Osteoblast (primary cell): ENCODE data around the gene RNF152. TPM values are rescaled to one million over a fixed set of nuclear protein-coding genes. Genes with fewer than 3 reads are reported as not detected.
A peak's percentile ranks its signal among the peaks of the same experiment; 100 is the strongest.

ENCODE experiments used
- DNase-seq: peaks from one replicate; pipeline ENCODE4 v3.0.0; 2011; ENCODE audit warnings: low spot score, mixed read lengths; ENCODE audit not compliant: insufficient read length; ENCODE audit errors: missing footprints
- H2AFZ ChIP-seq: 2 replicates; pipeline ENCODE4 v1.6.0; 2011; ENCODE audit warnings: mild to moderate bottlenecking, low read length
- H3K27ac ChIP-seq: 2 replicates; pipeline ENCODE4 v1.5.1; 2011; ENCODE audit warnings: mild to moderate bottlenecking, low read depth, low read length, moderate library complexity
- H3K27me3 ChIP-seq: 2 replicates; pipeline ENCODE4 v1.6.0; 2012; ENCODE audit warnings: mild to moderate bottlenecking, control low read depth, inconsistent platforms, low read length, moderate library complexity; ENCODE audit not compliant: insufficient read depth
- H3K36me3 ChIP-seq: 2 replicates; pipeline ENCODE4 v1.5.1; 2011; ENCODE audit warnings: mild to moderate bottlenecking, low read length, control low read depth, moderate library complexity; ENCODE audit not compliant: insufficient read depth
- H3K4me1 ChIP-seq: 2 replicates; pipeline ENCODE4 v1.5.1; 2011; ENCODE audit warnings: mild to moderate bottlenecking, low read length, control low read depth, moderate library complexity; ENCODE audit not compliant: insufficient read depth
- H3K4me2 ChIP-seq: 2 replicates; pipeline ENCODE4 v1.6.0; 2011; ENCODE audit warnings: mild to moderate bottlenecking, low read length; ENCODE audit not compliant: insufficient read depth
- H3K4me3 ChIP-seq: fragments of 200-600 bp; sonication (generic); 3 replicates; pipeline ENCODE4 v1.5.1; 2012; ENCODE audit warnings: mild to moderate bottlenecking, low read length, inconsistent platforms; ENCODE audit not compliant: insufficient read depth
- H3K79me2 ChIP-seq: 2 replicates; pipeline ENCODE4 v1.6.0; 2012; ENCODE audit warnings: mild to moderate bottlenecking, low read length, control low read depth, inconsistent platforms; ENCODE audit not compliant: insufficient read depth
- H3K9me3 ChIP-seq: 2 replicates; pipeline ENCODE4 v1.5.1; 2011; ENCODE audit warnings: low read depth, low read length, control low read depth
- H4K20me1 ChIP-seq: 2 replicates; pipeline ENCODE4 v1.6.0; 2012; ENCODE audit warnings: mild to moderate bottlenecking, low read length, control low read depth; ENCODE audit not compliant: insufficient read depth
- total RNA-seq: library from RNA; depleted of rRNA; stranded (reverse); fragments of >200 nt; gene quantifications from 2 replicates; pipeline ENCODE4 v1.2.3, GENCODE V29; 2012
- TF ChIP-seq, protein P1 (sequence below): IDR thresholded peaks from 2 replicates; pipeline ENCODE4 v1.5.1; 2011; ENCODE audit warnings: mild to moderate bottlenecking, low read depth, low read length, moderate library complexity; ENCODE audit errors: extremely low read depth

Gene RNF152
- total RNA-seq, 1 donor = 3.3 TPM

DNA sequence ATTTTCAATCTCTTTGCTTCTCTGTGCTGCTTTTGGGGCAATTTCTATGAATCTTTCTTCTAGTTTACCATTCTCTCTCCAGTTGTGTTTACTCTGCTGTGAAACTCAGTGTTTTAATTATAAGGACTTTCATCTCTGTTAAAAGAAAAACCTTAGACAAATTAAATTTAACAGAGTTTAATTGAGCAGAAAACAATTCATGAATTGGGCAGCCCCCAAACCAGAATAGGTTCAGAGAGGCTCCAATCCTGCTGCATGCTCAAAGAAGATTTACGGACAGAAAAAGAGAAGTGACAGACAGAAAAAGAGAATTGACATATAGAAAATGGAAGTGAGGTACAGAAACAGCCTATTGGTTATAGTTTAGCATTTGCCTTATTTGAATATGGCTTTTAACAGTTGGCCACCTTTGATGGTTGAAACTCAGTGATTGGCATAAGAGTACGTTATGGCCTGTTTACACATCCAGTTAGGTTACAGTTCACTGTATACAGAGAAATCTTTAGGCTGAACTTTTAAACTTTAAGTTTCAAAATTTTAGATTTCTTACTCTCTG lies 120.4 kb downstream of the RNF152 start:
- TF ChIP-seq, protein P1, sequence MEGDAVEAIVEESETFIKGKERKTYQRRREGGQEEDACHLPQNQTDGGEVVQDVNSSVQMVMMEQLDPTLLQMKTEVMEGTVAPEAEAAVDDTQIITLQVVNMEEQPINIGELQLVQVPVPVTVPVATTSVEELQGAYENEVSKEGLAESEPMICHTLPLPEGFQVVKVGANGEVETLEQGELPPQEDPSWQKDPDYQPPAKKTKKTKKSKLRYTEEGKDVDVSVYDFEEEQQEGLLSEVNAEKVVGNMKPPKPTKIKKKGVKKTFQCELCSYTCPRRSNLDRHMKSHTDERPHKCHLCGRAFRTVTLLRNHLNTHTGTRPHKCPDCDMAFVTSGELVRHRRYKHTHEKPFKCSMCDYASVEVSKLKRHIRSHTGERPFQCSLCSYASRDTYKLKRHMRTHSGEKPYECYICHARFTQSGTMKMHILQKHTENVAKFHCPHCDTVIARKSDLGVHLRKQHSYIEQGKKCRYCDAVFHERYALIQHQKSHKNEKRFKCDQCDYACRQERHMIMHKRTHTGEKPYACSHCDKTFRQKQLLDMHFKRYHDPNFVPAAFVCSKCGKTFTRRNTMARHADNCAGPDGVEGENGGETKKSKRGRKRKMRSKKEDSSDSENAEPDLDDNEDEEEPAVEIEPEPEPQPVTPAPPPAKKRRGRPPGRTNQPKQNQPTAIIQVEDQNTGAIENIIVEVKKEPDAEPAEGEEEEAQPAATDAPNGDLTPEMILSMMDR = no peak

DNA sequence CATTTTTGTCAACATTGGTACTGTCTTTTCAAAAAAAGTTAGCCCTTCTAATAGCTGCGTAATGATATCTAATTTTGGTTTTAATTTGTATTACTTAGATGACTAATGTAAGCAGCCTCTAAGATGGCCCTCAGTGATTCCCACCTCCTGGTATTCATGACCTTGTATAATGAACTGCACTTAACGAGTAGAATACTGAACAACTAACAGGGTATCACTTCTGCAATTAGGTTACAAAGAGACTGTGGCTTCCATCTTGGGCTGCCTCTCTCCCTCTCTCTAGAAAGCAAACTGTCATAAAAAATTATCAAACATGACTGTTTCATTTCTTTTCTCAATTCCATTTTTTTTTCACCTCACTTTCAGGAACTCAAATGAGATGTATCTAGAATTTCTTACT lies 120.9 kb downstream of the RNF152 start:
- H3K79me2 ChIP-seq = no peaks in the 10 kb centered on the region
- no peak overlapping the region for H3K4me2 ChIP-seq
- DNase-seq = no peak
- no peaks in the 10 kb centered on the region for H3K27me3 ChIP-seq
- H4K20me1 ChIP-seq = no peaks in the 10 kb centered on the region
- H2AFZ ChIP-seq = no peak overlapping the region
- H3K4me3 ChIP-seq = no peak overlapping the region
- peaks cover 4% of the 10 kb centered on the region for H3K9me3 ChIP-seq
- H3K36me3 ChIP-seq = no peaks in the 10 kb centered on the region
- no peaks in the 10 kb centered on the region for H3K4me1 ChIP-seq
- TF ChIP-seq, protein P1 = no peak
- H3K27ac ChIP-seq = no peak overlapping the region

More for the DNA sequence above, 120.4 kb downstream of the RNF152 start:
- H3K27me3 ChIP-seq = no peaks in the 10 kb centered on the region
- H3K27ac ChIP-seq = no peak overlapping the region
- no peak overlapping the region for H3K4me2 ChIP-seq
- H3K9me3 ChIP-seq = peaks cover 4% of the 10 kb centered on the region
- H3K4me1 ChIP-seq = no peaks in the 10 kb centered on the region
- no peak for DNase-seq
- H3K4me3 ChIP-seq = no peak overlapping the region
- no peak overlapping the region for H2AFZ ChIP-seq
- no peaks in the 10 kb centered on the region for H3K79me2 ChIP-seq
- no peaks in the 10 kb centered on the region for H3K36me3 ChIP-seq
- no peaks in the 10 kb centered on the region for H4K20me1 ChIP-seq

GRCh38 chr18:61770279-61770678 lies 122.5 kb downstream of the RNF152 start:
- H3K79me2 ChIP-seq = no peaks in the 10 kb centered on the region
- H3K27me3 ChIP-seq = no peaks in the 10 kb centered on the region
- no peak overlapping the region for H3K4me3 ChIP-seq
- DNase-seq = peak; percentile 44
- H3K4me1 ChIP-seq = peaks cover 2% of the 10 kb centered on the region
- TF ChIP-seq, protein P1 = no peak
- H4K20me1 ChIP-seq = no peaks in the 10 kb centered on the region
- no peaks in the 10 kb centered on the region for H3K9me3 ChIP-seq
- H3K36me3 ChIP-seq = no peaks in the 10 kb centered on the region
- H3K27ac ChIP-seq = no peak overlapping the region
- H2AFZ ChIP-seq = peak overlapping the region; percentile 91
- no peak overlapping the region for H3K4me2 ChIP-seq

GRCh38 chr18:61766266-61766884 lies 126.4 kb downstream of the RNF152 start:
- no peaks in the 10 kb centered on the region for H3K36me3 ChIP-seq
- H4K20me1 ChIP-seq = no peaks in the 10 kb centered on the region
- no peak overlapping the region for H2AFZ ChIP-seq
- no peak overlapping the region for H3K27ac ChIP-seq
- H3K4me1 ChIP-seq = peaks cover 12% of the 10 kb centered on the region
- DNase-seq = no peak
- no peak overlapping the region for H3K4me2 ChIP-seq
- H3K79me2 ChIP-seq = no peaks in the 10 kb centered on the region
- no peak overlapping the region for H3K4me3 ChIP-seq
- TF ChIP-seq, protein P1 = no peak
- no peaks in the 10 kb centered on the region for H3K9me3 ChIP-seq
- no peaks in the 10 kb centered on the region for H3K27me3 ChIP-seq
